ENCODE data around the gene LCNL1. TPM values are rescaled to one million over a fixed set of nuclear protein-coding genes. Genes with fewer than 3 reads are reported as not detected.
"Not testable (repeated sequence)": the region's sequence is repeated elsewhere in the genome, so short reads cannot be mapped to it uniquely, and the experiment has no call there.

Gene LCNL1
- total RNA-seq, 1 donor from 2014 or later, result not detected

- DNase-seq (ENCODE audit: extremely low spot score, unreplicated experiment); H3K4me1 Mint-ChIP-seq (ENCODE audit: unreplicated experiment); H3K9me3 Mint-ChIP-seq; H3K27me3 Mint-ChIP-seq; H3K36me3 Mint-ChIP-seq; H3K27ac Mint-ChIP-seq; H3K4me3 Mint-ChIP-seq: not testable (repeated sequence)
- peak; percentile 63 for TF ChIP-seq CTCF (conservative IDR thresholded peaks at IDR 0.05)
Measured at GRCh38 chr9:137004285-137004684, 21.5 kb downstream of the LCNL1 start.

- Mint-ChIP-seq H3K27me3 (no peaks in the 10 kb centered on the region), H3K4me3 (no peak overlapping the region), H3K27ac (no peak overlapping the region), H3K9me3 (peaks cover 4% of the 10 kb centered on the region), H3K4me1 (ENCODE audit: unreplicated experiment) (no peaks in the 10 kb centered on the region), H3K36me3 (no peaks in the 10 kb centered on the region)
- TF ChIP-seq CTCF (conservative IDR thresholded peaks at IDR 0.05), result no peak
- DNase-seq (ENCODE audit: extremely low spot score, unreplicated experiment), result no peak
Measured at GRCh38 chr9:137006116-137007003, 23.6 kb downstream of the LCNL1 start.

GRCh38 chr9:137007108-137007815 is 24.5 kb downstream of the LCNL1 start:
- no peaks in the 10 kb centered on the region for H3K27me3 Mint-ChIP-seq
- no peak for DNase-seq (ENCODE audit: extremely low spot score, unreplicated experiment)
- H3K36me3 Mint-ChIP-seq, result no peaks in the 10 kb centered on the region
- no peak overlapping the region for H3K4me3 Mint-ChIP-seq
- H3K9me3 Mint-ChIP-seq, result peaks cover 4% of the 10 kb centered on the region
- no peaks in the 10 kb centered on the region for H3K4me1 Mint-ChIP-seq (ENCODE audit: unreplicated experiment)
- no peak overlapping the region for H3K27ac Mint-ChIP-seq
- TF ChIP-seq CTCF (conservative IDR thresholded peaks at IDR 0.05), result no peak

DNA sequence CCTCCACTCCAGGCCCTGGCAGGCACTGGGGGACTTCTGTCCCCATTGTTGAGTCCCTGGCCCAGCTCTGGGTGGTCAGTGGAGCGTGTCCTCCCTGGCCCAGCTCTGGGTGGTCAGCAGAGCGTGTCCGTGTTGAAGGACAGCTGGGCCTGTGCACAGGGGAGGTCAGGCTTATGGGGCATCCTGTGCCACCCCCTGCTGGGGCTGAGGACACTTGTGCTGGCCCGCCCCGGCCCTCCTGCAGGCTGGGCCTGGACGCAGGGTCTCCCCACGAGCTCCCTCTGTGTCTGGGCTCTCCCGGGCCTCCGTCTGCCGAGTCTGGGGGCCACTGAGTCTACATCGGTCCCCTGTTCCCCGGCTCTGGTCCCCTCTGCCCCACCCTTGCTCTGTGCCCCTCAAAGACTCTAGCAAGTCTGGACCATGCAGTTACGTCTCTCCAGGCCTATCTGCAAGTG is 25.1 kb downstream of the LCNL1 start:
- H3K9me3 Mint-ChIP-seq, result peaks cover 4% of the 10 kb centered on the region
- H3K27me3 Mint-ChIP-seq, result no peaks in the 10 kb centered on the region
- TF ChIP-seq CTCF (conservative IDR thresholded peaks at IDR 0.05), result no peak
- H3K4me3 Mint-ChIP-seq, result no peak overlapping the region
- DNase-seq (ENCODE audit: extremely low spot score, unreplicated experiment), result no peak
- H3K36me3 Mint-ChIP-seq, result no peaks in the 10 kb centered on the region
- no peaks in the 10 kb centered on the region for H3K4me1 Mint-ChIP-seq (ENCODE audit: unreplicated experiment)
- H3K27ac Mint-ChIP-seq, result no peak overlapping the region

DNA sequence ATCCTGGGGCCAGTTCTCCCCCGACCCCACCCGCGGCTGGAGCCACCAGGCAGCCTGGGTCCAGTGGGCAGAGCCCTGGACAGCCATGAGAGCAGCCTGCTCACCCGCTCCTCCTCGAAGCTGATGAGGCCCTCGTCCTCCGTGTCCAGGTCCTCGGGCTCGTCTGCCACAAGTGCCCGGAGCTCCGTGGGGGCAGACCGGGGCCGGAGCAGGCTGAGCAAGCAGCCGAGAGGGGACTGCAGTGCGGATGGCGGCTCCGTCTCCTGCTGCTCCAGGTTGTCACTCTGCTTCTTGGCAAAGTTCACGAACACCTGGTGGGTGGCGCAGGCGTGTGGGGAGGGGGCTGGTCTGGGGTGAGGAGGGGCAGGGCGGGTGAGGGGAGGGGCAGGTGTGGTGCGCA is 25.5 kb downstream of the LCNL1 start:
- no peak for TF ChIP-seq CTCF (conservative IDR thresholded peaks at IDR 0.05)
- Mint-ChIP-seq H3K27ac (no peak overlapping the region), H3K9me3 (peaks cover 4% of the 10 kb centered on the region), H3K36me3 (no peaks in the 10 kb centered on the region), H3K27me3 (no peaks in the 10 kb centered on the region), H3K4me3 (no peak overlapping the region), H3K4me1 (ENCODE audit: unreplicated experiment) (no peaks in the 10 kb centered on the region)
- DNase-seq (ENCODE audit: extremely low spot score, unreplicated experiment), result no peak
